HG03571 (cell line): Measurements from ENCODE around the gene ADIG.
"Not testable (repeated sequence)": the region's sequence is repeated elsewhere in the genome, so short reads cannot be mapped to it uniquely, and the experiment has no call there.

ENCODE experiments used
- ATAC-seq: cut with Tn5 transposase; IDR thresholded peaks from one replicate; pipeline ENCODE4 v1.9.1; 2021; ENCODE audit not compliant: unreplicated experiment

ADIG gene

DNA sequence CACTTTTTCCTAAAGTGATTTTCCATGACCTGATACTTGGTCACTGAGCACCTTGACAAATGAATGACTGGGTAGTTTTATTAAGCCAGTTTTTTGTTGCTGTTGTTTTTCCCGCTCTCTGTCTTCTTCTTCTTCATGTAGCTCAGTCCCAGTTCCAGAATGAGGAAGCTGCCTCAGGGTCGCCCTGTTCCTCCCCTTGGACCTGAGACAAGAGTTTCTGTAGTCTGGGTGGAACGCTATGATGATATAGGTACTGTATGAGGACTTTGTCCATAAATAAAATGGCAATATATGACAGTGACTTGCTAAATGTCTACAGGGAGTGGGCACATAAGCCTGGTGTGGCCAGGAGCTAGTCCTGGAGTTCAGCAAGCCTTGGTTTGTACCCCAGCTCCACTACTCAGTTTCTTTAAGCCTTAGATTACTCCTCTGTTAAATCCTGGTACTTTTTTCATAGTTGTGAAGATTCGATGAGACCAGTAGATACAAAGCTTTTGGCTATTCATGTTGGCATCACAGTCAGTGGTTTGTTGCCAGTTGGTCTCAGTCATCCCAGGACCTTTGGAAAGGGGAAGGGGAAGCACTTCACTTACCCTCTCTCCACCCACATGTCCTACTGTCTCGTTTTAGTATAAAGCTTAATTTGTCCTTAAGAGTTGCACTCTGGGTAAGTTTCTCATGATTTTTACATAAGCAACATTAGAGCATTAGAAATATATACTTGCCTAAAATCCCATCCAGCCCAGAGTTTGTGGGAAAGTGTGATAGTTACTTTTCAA, 11.1 kb upstream of the ADIG start:
- no peak for ATAC-seq

DNA sequence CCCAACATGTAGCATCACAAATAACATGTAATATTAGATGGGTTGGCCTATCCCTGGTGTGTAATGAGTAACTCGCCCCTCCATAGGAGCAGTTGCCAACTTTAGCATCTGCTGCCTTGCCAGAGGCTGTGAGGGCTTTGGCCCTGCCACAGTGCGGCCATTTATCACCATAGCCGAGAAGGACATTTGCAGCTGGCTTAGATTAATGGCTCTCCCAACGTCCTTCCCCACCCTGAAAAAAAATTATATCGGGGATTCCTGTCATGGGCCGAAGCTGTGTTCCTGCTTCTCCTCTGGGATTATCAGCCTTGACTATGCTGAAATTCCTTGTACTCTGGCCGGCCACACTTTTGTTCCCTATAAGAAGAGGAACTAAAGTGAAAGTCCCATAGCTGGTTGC, 7.6 kb upstream of the ADIG start:
- no peak for ATAC-seq

DNA sequence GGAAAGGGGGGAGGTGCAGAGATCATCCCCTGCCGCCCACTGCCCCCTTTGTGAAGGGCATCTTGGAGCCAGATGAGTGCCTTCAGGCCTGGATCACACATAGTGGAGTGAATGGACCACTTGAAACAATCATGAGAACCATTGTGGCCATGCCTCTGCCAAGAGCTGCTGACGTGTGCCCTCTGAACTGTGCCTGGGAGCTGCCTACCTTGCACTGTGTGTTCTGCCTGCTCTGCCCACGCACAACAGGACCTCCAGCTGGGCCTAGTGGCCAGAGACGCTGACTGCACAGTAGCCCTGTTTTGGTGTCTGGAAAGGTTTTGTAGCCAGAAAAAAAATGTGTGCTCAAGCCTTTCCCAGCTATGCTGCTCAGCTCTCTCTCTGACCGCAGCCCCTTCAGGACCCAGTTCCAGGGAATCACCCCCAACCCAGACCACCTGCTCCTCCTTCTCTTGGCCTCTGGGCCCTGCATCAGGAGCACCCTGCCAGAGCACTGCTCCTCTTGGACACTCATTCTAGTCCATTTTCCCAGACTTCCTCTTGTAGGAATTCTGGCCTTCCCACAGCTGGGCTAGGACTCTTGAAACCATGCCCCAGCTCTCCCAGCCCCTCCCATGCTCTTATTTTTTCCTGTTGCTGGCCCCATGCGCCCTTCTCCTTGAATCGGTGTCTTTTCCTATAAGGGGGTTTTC, 1.6 kb upstream of the ADIG start:
- ATAC-seq, result no peak

DNA sequence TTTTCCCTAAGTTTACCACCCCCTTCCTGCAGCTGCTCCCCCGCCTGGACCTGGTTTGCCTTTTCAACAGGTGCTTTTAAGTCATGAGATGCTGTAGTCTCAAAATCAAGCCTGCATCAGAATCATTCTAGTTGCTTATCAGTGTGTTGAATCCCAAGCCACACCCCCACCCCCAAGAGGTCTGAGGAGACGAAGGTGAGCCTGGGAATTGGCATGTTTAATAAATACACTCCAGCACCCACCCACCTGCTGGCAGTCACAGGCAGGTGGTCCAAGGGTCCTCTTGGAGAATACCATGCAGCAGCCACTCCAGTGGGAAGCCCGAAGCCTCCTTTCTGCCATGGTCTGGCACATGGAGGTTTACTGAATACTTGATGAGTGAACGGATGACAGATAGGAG, 1.1 kb upstream of the ADIG start:
- no peak for ATAC-seq

DNA sequence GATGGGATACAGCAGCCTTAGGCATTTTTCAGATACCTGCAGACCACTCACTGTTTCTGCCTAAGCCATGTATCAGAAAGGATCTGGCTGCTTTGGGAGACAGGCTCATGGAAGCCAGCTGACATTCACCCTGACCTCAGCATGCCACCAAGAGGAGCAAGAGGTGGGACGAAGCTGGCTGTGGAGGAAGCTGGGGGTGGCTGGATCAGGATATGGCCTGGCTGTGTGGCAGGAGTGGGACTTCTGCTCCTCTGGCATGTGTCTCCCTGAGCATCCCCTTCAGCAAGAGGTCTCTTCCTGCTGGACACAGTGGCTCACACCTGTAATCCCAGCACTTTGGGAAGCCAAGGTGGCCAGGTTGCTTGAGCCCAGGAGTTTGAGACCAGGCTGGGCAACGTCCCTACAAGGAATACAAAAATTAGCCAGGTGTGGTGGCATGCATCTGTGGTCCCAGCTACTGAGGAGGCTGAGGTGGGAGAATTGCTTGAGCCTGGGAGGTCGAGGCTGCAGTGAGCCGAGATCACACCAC, 897 bp downstream of the ADIG start:
- ATAC-seq, result no peak

DNA sequence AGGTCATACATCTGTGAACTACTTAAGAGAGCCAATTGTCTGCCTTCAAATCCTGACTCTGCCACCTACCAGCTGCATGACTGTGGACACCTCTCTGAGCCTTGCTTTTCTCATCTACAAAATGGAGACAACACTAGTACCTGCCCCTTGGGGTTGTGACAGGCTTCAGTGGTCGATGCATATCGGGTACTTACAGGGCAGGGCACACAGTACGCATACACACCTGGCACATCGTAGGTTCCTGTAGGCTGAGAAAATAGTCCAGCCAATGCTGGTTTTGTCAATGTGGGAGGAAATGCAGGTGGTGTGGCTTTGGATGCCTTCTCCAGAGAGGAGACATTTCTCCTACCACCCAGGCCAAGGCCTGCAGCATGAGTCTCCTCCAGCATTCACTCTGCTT, 2.3 kb downstream of the ADIG start:
- no peak for ATAC-seq

DNA sequence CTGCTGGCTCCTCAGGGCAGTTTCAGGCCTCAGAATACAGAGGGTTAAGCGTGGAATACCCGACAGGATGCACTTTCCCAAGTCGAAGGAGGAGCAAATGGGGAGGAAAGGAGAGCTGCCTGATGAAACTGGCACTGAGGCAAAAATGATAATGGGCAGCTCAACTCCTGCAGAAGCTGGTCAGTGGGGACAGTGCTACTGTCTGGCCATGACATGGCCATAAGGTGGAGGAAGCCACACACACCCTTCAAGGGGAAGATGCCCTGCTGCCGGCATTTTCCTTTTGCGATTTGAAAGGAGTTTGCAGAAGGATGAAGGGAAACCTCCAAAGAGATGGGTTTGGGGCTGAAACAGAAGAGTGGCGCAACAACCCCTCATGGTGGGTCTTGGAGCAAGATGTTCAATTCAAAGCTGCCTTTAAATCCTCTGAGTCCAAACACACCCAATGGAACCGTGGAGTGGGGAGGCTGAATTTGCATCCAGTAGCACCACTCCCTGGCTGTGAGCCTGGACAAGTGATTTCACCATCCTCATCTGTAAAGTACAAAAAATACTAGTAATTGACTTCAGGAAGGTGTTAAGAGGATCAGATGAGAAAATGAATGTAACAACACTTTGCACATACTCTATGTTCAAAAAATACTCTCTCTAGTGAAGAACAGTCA, 3.2 kb downstream of the ADIG start:
- ATAC-seq, result no peak

DNA sequence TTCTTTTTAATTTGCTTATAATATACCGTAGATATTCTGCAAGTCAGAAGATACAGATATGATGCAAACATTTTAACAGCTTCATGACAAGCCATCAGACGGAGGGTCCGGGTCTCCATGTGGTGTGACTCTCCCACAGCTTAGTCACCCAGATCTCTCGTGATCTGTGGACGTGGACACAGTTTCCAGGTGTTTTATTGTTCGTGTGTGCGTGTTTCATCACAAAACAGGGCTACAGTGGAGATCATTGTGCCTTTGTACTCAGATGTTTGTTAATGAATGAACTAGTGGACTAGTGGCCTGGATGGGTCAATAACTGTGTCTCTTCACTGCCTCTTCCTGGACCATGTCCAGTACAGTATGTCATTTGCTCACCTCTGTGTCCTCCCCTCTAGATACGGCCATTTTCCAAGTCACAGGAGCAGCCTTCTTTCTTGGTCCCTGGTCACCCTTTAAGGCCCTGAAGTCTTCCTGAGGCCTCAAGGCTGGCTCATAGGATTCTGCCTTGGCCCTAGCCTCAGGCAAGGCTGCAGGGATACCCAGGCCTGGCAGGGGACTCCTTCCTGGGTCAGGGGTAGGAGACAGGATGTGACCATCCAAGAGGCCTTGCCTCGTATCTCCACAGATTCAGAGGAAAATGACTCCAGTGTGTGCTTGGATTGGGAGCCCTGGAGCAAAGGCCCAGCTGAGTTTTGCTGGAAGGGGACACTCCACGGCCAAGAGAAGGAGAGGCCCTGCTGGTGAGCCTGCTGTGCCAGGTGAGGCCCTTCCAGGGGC, 4.6 kb downstream of the ADIG start:
- no peak for ATAC-seq

DNA sequence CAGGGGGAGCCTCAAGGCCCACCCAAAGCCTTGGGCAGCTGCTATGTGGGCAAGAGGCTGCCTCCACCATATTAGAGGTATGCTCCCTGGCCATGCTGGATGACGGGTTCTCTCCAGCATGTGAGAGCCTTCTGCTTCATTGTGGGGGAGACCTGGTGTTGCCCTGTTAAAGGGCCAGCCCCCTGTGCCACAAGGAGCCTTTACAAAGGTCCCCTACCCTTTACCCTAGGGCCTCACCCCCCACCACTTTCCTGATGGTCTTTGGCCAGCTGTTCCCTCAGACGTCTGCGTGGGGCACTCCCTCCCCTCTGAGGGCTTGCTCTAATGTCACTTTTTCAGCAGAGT, 5.2 kb downstream of the ADIG start:
- no peak for ATAC-seq

DNA sequence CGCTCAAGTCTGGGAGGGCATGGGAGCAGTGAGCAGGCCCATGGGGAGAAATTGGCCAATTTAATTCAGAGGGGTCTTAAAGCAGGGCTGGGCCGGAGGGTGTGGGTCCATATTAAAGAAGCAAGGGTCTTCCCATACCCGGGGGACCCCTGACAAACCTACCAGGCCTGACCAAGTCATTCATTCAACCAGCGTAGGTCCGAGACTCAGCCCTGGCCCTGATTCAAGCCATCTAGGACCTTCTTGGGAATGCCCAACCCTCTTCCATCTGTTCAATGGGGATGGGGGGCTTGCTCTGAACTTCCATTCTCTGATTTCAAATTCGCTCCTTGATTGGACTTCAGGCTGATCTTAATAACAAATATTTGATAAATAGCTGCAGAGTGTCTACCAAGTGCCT, 7.3 kb downstream of the ADIG start:
- ATAC-seq, result no peak

DNA sequence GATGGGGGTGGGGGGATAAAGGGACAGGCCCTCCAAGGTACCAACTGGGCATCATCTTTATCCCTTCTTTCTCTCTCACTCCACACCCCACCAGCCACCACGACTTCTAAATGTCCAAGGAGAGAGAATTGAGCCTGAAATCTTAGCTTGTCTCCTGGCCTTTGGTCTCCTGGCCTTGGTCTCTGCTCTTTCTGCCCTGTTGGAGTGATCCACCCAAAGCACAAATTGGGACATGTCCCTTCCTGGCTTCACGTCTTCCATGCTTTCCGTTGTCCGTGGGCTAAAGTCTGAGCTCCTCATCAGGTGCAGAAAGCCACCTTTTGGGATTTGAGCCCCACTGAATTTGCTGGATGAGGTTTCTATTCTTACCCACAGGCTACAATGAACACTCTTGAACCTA, 8.4 kb downstream of the ADIG start:
- no peak for ATAC-seq

DNA sequence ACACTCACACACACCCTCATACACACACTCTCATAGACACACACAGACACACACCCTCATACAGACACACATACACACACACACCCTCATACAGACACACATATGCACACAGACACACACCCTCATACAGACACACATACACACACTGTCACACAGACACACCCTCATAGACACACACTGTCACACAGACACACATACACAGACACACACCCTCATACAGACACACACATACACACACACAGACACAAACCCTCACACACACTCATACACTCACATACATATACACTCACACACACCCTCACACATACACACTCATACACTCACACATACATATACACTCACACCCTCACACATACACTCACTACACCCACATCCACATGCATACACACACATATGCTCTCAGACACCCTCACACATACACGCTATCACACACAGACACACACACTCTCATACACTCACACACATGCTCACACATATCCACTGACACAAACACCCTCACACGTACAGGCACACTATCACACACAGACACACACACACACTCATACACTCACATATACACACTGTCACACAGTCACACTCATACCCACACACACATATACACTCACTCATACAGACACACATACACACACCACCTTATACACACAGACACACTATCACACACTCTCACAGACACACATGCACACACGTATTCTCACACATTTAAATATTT, 9.1 kb downstream of the ADIG start:
- no peak for ATAC-seq

DNA sequence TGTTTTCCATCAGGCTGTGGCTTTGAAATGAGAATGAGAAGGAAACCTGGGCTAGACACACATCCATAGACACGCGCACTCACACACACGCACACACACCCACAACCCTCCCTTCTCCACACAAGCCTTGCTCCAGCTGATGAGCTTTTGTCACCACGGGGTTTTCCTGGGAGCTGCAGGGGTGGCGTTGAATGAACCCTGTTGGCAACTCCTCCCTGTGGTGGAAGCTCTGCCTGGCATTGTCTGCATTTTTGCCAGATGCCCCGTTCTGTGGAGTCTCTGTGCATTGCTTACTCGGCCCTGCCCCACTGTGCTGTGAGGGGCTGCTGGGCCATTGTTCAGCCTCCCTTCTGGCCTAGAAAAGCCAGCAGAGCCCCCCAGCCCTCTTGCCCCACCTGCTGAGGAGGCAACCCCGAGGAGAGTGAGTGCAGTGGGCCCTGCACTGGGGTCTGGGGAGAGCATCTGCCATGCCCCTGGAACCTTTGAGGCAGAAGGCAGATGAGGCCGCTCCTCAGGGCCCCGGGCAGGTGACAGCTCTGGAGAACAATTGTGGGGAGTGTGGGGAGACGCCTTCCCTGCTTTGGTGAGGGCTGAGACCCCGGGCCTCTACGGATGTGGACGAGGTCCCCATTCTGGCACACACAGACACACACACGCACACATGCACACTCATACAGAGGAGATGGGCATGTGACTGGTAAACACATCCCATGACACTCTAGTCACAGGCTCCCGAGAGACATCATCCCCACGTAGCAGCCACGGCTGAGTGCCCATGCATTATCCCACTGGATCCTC, 9.9 kb downstream of the ADIG start:
- no peak for ATAC-seq

DNA sequence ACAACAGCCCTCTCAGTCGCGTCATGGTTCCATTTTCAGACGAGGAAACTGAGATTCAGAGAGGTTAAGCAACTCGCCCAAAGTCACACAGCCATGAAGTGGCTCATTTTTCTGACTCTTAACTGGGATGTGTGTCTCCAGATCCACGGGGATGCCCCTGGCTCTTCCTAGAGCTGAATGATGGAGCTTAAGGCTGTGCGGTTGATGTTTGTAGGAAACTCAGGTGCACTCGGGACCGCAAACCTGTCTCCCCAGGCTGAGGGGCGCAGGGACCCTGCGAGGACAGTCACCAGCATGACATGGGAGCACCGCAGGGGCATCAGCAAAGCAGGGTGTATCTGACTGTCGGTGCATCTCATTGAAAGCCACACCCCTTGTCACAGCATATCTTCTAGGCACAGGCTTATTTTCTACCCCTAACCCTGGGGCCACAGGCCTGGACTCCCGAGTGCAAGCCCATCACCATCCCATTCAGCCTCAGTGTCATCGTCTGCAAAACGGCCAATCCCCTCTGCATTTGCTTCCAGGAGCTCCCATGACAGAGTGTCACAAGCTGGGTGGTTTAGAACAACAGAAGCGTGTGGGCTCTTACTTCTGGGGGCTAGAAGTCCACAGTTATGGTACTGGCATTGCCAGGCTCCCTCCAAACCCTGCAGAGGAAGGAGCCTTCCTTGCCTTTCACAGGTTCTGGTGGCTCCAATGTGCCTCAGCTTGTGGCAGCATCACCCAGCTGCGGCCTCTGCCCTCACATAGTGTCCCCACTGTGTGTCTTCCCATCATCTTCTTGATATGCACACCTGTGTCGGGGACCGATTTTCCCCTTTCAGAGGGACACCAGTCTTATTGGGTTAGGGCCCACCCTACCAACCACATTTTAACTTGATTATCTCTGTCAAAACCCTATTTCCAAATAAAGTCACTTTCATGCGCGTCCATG, 10.7 kb downstream of the ADIG start:
- ATAC-seq, result no peak

DNA sequence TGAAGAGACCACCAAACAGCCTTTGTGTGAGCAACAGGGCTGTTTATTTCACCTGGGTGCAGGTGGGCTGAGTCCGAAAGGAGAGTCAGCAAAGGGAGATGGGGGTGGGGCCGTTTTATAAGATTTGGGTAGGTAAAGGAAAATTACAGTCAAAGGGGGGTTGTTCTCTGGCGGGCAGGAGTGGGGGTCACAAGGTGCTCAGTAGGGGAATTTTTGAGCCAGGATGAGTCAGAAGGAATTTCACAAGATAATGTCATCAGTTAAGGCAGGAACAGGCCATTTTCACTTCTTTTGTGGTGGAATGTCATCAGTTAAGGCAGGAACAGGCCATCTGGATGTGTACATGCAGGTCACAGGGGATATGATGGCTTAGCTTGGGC, 11.4 kb downstream of the ADIG start:
- not testable (repeated sequence) for ATAC-seq

DNA sequence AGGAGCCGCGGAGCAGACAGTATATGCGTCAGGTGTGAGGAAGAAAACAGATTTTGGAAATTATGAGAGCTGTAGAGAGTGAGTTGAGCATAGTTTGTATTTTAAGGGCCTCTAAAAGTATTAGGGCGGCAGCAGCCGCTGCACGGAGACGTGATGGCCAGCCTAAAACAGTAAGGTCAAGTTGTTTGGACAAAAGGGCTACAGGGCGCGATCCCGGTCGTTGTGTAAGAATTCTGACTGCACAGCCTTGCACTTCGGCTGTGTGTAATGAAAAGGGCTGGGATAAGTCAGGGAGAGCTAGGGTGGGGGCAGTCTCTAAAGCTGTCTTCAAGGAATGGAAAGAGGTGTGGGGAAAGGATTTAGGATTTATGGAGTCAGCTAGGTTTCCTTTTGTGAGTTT, 13.3 kb downstream of the ADIG start:
- ATAC-seq, result not testable (repeated sequence)

DNA sequence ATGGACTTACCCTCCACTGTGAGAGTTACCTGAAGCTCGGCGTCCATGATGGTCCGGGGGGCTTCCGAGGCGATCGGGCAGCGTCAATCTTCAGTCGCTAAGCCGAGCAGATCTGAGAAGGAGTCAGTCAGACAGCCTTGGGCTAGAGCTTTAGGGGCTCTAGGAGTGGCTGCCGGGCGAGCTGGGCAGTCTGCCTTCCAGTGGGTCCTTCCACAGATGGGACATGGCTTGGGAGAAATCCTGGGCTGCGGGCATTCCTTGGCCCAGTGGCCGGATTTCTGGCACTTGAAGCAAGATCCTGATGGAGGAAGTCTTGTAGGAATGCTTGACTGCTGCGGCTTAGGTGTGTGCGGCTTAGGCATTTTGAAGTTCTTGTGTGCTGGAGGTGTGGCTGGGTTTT, 14.9 kb downstream of the ADIG start:
- not testable (repeated sequence) for ATAC-seq

DNA sequence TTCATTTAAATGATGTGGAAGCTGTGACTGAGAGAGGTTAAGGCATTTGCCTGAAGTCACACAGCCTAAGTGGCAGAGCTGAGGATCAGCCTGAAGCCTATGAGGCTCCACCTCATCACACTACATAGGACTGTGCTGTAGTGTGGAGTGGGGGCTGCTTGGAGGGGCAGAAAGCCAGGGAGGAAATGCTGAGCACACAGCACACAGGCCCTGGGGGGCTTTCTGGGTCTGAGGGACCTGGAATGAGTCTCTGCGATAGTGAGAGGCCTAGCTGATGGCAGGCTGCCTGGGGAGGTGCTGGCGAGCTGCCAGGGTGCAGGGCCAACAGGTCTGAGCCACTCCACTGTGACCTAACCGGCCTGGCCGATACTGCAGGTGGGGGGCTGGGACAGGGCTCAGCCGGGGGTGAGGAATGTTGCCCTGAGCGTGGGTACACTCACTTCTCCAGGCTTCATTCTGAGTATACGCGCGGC, 18.4 kb downstream of the ADIG start:
- no peak for ATAC-seq

DNA sequence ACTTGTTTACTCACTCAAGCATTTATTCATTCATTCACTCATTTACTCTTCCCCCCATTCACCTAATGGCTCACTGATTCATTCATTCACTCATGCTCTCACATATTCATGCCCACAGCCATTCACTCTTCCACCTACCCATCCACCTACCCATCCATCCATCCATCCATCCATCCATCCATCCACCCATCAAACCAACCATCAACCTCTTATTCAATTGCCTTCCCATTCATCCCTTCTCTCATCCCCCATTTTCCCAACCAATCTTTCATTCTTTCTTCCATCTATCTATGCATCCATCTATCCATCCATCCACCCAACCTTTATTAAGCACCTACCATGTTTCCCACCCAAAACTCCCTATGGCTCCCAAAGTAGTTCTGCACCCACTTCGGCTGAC, 19.1 kb downstream of the ADIG start:
- no peak for ATAC-seq
